A172 (cell line): ENCODE data around the gene ITGB8. TPM values are rescaled to one million over a fixed set of nuclear protein-coding genes. Genes with fewer than 3 reads are reported as not detected.

Experiments used
- DNase-seq: peaks from one replicate; pipeline ENCODE4 v3.0.0-alpha.2; 2015; ENCODE audit warnings: low spot score
- total RNA-seq: library from RNA; depleted of rRNA; stranded (reverse); fragments of >200 nt; shearing (Covaris generic); gene quantifications from 2 replicates; pipeline ENCODE4 v1.2.3, GENCODE V29; 2014

Gene ITGB8
- total RNA-seq, 1 experiment from 2014 or later, result 17.8 TPM

DNA sequence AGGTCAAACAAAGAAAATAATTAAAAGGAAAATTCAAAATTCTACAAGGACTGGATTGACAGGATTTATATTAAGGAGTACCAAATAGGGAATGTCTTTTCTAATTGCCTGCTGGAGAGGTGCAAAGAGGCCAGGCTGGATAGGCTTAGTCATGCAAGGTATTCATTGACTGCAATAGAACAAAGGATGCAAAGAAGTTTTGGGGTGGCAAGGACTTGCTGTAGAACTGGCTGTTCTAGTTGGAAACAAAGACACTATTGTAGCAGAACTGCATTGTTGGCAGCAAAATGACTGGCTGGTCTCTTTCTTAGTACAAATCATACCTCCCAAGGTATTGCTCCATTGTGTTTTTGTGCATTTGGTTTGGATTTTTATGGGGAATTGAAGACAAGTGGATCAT is 10.1 kb downstream of the ITGB8 start:
- DNase-seq, result no peak

DNA sequence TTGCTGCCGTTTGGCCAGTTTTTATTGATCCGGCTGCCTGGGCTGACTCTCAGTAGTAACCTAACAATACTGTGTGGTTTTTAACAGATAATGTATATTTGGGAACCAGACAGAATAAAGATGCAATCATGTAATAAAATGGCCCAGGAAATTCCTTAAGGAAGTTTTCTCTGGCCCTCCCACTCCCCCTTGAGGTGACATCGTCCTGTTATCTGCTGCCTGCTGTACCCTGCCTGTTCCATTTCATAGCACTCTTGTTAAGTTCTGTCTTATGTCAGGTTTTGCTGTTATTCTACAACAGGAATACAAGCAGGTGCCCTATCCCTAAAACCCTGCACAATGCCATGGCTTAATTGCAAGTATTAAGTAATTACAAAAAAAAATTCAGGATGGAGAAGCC is 12.5 kb downstream of the ITGB8 start:
- DNase-seq, result no peak

DNA sequence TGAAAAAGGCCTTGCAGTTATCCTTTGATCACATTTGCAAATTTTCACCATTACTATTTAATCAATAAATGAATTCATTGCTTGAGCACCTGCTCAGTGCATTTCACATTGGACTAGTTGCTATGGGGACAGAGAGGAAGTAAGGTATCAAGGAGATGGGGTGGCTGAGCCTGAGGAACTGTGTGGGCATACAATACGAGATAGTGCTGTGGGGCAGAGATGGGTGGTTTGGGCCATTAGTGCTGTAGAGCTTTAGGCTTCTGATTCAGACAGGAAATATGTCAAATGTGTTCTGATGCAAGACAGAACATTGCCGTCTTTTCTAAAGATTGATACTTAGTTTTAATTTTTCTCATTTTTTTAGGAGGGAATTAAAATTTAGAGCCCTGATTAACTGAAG is 13.2 kb downstream of the ITGB8 start:
- DNase-seq, result no peak

GRCh38 chr7:20344396-20344795 is 13.7 kb downstream of the ITGB8 start:
- no peak for DNase-seq

DNA sequence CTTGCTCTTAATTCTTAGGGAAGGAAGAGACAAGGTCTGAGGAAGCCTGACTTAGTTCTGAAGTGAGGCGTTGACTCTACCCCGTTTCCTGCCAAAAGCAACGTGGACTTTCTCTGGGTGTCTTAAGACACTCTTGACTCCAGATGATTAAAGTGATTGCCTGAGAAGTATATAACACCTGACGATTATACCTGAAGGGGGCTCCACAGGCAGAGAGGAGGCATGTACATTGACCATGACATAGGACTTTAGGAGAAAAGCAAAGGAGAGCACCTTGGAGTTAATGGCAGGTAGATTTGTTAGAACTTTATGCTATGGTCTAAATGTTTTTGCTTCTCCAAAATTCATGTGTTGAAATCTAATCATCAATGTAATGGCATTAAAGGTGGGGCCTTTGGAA is 15.9 kb downstream of the ITGB8 start:
- no peak for DNase-seq

- DNase-seq, result no peak
Measured at GRCh38 chr7:20347680-20348079, 17.0 kb downstream of the ITGB8 start.

- DNase-seq, result no peak
Measured at GRCh38 chr7:20348125-20348807, 17.6 kb downstream of the ITGB8 start.

- peak; percentile 55 for DNase-seq
Measured at GRCh38 chr7:20350518-20350951, 19.8 kb downstream of the ITGB8 start.

DNA sequence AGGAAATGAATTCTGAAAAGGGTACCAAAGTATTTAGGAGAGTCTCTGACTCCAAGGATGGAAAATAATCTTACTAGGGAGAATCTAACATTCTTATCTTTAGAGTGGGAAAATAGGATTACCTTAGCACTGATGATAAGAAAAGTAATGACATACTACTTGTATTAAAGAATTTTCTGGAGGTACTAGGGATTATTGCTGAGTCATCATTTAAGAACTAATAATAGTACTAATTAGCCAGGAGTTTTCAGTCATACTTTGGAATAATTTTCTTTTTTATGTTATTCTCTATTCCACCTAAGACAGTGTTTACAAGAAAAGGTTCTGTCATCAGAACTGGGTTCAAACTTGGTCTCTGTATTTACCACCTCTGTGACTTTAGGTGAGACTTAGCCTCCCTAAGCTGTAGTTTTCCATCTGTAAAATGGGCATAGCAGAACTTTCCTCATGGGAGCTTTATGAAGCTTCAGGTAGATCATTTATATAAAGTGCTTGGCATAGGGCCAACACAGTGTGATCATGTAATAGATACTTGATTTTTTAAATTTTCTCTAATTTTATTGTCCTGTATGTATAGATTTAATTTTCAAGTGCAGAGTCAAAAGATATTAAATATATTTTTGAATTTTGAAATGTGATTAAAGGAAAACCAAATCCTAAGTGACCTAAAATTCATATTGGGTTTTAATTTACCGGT is 20.4 kb downstream of the ITGB8 start:
- DNase-seq, result no peak

DNA sequence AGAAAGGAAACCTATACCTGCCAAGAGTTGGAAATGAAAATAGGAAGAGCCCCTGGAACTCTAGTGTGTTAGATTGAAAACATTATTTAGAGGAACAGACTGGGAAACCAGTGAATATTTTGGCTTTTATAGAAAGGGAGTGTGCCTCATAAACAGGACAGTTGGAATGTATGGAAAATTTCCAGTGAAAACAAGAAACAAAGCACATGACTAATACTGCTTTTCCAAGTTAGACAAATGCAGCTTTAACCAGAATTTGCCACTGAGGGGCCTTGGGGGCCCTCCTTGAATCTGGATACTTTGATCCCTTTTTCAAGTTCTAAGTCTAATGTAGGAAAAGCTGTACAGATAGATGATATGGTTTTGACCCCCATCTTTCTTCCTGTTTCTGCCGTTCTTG is 21.2 kb downstream of the ITGB8 start:
- peak; percentile 75 for DNase-seq

GRCh38 chr7:20352573-20353306 is 22.0 kb downstream of the ITGB8 start:
- DNase-seq, result peak; percentile 98

GRCh38 chr7:20354610-20355528 is 24.2 kb downstream of the ITGB8 start:
- no peak for DNase-seq

- no peak for DNase-seq
Measured at GRCh38 chr7:20358106-20358505, 27.4 kb downstream of the ITGB8 start.

DNA sequence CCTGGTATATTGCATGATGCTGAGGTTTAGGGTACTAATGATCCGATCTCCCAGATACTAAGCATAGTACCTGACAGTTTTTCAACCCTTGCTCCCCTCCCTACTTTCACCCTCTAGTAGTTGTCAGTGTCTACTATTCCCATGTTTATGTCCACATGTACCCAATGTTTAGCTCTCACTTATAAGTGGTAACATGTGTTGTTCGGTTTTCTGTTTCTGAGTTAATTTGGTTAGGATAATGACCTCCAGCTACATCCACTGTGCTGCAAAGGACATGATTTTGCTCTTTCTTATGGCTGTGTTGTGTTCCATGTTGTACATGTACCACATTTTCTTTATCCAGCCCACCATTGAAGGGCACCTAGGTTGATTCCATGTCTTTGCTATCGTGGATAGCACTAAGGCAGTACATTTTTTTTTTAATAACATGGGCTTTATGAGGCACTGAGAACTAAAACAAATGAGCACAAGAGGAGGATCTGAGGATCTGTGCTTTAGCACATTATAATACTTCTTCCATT is 28.1 kb downstream of the ITGB8 start:
- no peak for DNase-seq

DNA sequence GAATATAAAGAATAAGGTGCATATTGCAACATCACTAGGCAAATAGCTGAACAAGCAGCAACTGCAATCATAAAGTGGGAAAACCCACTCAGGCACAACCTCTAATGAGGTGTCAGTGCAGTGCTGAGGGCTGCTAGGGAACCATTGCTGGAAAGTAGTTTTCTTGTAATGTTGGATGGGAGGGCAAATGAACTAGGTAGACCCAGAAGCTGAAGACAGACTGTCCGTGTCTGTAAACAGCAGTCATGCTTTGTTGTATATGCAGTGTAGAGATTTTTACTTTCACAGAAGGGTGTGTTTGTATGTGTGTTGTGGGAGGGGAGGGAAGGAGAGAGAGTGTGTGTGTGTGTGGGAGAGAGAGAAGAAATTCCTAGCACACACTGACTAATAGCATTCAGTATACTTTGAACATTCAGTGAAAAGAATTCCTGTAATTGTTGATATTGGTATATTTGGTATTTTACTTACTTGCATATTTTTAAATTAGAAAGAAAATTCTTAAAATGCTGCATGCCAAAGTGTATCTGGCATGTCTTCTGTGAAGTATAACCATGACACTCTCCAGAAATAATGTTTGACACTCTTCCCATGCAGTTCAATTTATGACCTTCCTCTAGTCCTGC is 28.8 kb downstream of the ITGB8 start:
- DNase-seq, result no peak

DNA sequence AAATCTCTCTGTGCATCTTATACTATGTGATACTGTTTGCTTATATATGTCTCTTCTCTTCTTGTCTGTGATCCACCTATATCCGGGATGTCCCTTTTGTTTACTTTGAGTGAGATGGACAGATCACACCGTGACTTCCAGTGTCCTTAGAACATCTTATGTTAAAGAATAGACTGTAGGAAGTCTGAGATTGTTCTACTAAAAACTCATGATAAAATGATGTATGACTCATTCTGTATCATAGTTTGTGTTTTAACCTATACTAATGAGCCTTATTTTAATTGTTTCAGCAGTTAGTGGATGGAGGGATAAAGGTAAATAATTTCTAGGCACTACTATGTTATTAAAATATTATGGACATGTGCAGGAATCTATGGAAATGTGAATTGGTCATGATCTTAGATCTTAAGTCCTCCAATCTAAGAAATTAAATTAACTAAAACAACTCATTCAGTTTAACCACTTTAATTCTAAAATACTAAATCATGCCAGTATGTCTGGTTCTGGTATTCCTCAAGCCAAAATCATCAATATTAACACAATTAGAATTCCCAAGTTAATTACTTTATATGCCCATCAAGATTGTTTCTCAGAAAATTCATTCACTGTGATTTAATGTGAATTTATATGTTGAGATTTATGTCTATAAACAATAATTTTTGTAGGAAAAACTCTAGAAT is 32.0 kb downstream of the ITGB8 start:
- no peak for DNase-seq

DNA sequence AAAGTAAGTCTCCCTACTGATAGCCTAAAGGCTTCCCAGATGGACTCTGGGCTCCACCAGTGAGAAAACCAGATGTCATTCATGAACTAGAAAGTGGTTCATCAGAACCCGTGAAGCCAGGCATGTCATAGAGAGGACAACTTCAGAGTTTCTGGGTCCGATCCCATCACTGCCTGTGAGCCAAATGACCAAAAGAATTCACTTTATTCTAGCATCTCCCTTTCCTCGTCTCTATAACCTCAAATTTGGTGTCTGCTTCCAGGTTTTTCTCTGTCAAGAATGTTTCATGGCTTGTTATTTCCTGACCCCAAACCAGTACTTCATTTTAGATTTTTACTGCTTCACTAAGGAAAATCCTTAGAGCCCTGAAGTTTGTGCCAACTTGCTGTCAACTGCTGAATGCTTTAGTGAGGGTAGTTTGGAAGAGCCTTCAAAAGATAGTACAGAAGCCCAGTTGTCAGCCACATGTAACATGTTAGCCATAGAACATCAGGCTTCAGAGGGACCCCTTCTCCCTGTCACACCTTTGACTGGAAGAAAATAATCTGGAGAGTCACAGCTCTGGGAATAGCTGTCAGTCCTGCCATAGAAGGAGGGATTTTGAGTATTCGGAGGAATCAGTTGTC is 34.0 kb downstream of the ITGB8 start:
- no peak for DNase-seq

DNA sequence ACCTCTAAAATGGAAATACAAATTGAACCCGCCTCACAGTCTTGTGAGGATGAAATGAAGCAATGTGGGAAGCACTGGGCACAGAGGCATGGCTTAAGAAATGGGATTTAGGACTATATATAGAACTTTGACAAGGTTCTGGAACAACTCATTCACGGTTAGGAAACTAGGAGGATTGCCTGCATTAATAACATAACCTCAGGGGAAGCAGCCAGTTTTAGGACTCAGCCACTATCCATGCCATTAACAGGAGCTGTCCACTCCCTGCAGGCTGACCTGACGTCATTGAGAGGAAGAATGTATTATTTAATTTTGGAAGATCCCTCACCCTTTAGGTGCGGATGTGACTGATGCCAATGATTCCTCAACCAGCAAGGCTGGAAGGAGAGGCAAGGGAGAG is 34.8 kb downstream of the ITGB8 start:
- DNase-seq, result no peak

DNA sequence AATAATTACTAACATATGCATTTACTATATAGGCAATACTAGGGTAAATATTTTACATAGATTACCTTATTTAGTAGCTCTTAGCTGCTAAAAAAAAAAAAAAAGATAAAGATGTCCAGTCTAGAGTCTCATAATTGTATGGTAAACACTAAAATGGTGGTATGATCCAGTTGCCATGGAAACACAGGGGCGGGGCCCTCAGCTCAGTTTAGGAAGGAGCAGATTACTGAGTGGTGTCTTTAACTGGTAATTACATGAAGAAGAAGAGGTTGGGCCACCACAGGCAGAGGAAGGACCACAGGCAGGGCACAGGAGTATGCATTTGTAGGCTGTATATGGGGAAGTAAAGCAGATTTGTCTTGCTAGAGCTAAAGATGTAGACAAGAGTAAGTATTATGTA is 43.7 kb downstream of the ITGB8 start:
- DNase-seq, result no peak

DNA sequence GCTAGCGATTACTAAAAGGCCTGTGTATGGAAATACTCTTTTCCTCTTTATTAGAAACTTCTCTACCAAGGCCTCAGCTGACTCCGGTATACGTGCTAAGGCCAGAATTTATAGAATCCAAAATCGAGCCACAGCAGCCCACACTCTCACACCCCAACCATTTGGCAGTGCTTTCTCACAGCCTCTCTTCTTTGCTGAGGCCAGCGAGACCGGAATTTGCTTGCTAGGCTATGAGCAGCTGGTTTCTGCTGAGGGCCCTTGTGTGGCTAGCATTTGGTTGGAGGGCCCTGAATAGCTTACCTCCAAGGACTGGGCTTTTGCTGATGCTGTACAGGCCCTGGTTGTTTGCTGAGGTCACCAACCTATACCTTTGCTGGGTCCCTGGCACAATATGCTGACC is 46.1 kb downstream of the ITGB8 start:
- no peak for DNase-seq
